OCI-M1 (cell line): ENCODE results near the gene UBD.
A peak's percentile ranks its signal among the peaks of the same experiment; 100 is the strongest.

Experiments
- DNase-seq: peaks from one replicate; lab custom pipeline; 2025; lab: John Stamatoyannopoulos, UW

UBD gene

GRCh38 chr6:29559524-29560287, at the start of gene UBD:
TSS of gene UBD (minus strand) at chr6:29559732. CDS start at chr6:29559701, 31 bp downstream.
- peak; percentile 9 for DNase-seq

GRCh38 chr6:29608131-29608530, 48.6 kb upstream of the UBD start:
- DNase-seq = no peak

- no peak for DNase-seq
Measured at GRCh38 chr6:29603930-29604329, 44.4 kb upstream of the UBD start.

GRCh38 chr6:29603456-29603855, 43.9 kb upstream of the UBD start:
- DNase-seq = no peak

- DNase-seq = peak; percentile 45
Measured at GRCh38 chr6:29602564-29603361, 43.2 kb upstream of the UBD start.

GRCh38 chr6:29598172-29598747, 38.7 kb upstream of the UBD start:
- DNase-seq = no peak

- DNase-seq = no peak
Measured at GRCh38 chr6:29597184-29597583, 37.7 kb upstream of the UBD start.

- no peak for DNase-seq
Measured at GRCh38 chr6:29596381-29596900, 36.9 kb upstream of the UBD start.

GRCh38 chr6:29593199-29593855, 33.8 kb upstream of the UBD start:
- no peak for DNase-seq

GRCh38 chr6:29591677-29592076, 32.1 kb upstream of the UBD start:
- no peak for DNase-seq

- DNase-seq = no peak
Measured at GRCh38 chr6:29590218-29590808, 30.8 kb upstream of the UBD start.

- peak; percentile 84 for DNase-seq
Measured at GRCh38 chr6:29589423-29590048, 30.0 kb upstream of the UBD start.

- no peak for DNase-seq
Measured at GRCh38 chr6:29584821-29585220, 25.3 kb upstream of the UBD start, which contains the start of gene OR2H2. TSS of gene OR2H2 (plus strand) at chr6:29585121. CDS start at chr6:29587945, 2,824 bp downstream.

GRCh38 chr6:29577544-29577943, 18.0 kb upstream of the UBD start:
- no peak for DNase-seq

- DNase-seq = no peak
Measured at GRCh38 chr6:29576056-29576455, 16.5 kb upstream of the UBD start.

- DNase-seq = peak; percentile 14
Measured at GRCh38 chr6:29567991-29568390, 8.5 kb upstream of the UBD start.

GRCh38 chr6:29567541-29567940, 8.0 kb upstream of the UBD start:
- DNase-seq = no peak

- DNase-seq = no peak
Measured at GRCh38 chr6:29566856-29567255, 7.3 kb upstream of the UBD start.

GRCh38 chr6:29564875-29565274, 5.3 kb upstream of the UBD start:
- DNase-seq = peak; percentile 8

- peak; percentile 56 for DNase-seq
Measured at GRCh38 chr6:29563435-29563965, 4.0 kb upstream of the UBD start.
